WTC11 (cell line): ENCODE results near the gene PHLPP1. TPM values are rescaled to one million over a fixed set of nuclear protein-coding genes. Genes with fewer than 3 reads are reported as not detected.

ENCODE experiments used
- ATAC-seq: fragments of 200-7000 bp; cut with Tn5 transposase; 2 replicates; pipeline ENCODE4 v1.10.0; 2021; ENCODE audit warnings: mild to moderate bottlenecking, moderate library complexity
- CTCF ChIA-PET: fragments of 300-600 bp; sonication (Branson Sonifier 250); formaldehyde crosslinking; loops from one replicate; lab custom pipeline; 2021; ENCODE audit warnings: antibody characterized with exemption; lab: Charles Lee
- POLR2A ChIA-PET: fragments of 350-600 bp; sonication (Branson Sonifier 250); formaldehyde crosslinking; loops from one replicate; lab custom pipeline; 2021; ENCODE audit warnings: antibody characterized with exemption; lab: Charles Lee
- DNase-seq: peaks from one replicate; pipeline ENCODE4 v3.0.0; 2021; ENCODE audit warnings: low spot score
- H3K27ac Mint-ChIP-seq: 2 replicates; pipeline ENCODE4 v1.8.0; 2021; ENCODE audit warnings: mixed read lengths
- H3K27me3 Mint-ChIP-seq: 2 replicates; pipeline ENCODE4 v1.8.0; 2021; ENCODE audit warnings: low read depth, mild to moderate bottlenecking, moderate library complexity, mixed read lengths
- H3K36me3 Mint-ChIP-seq: 2 replicates; pipeline ENCODE4 v1.8.0; 2021; ENCODE audit warnings: mixed read lengths
- H3K4me1 Mint-ChIP-seq: 2 replicates; pipeline ENCODE4 v1.8.0; 2022; ENCODE audit warnings: mixed read lengths
- H3K4me3 Mint-ChIP-seq: 2 replicates; pipeline ENCODE4 v1.8.0; 2021; ENCODE audit warnings: mild to moderate bottlenecking, moderate library complexity, mixed read lengths
- H3K9me3 Mint-ChIP-seq: 2 replicates; pipeline ENCODE4 v1.8.0; 2021; ENCODE audit warnings: mixed read lengths
- AR ChIP-seq: fragments of 250-450 bp; sonication (Bioruptor Pico); IDR thresholded peaks from 2 replicates; pipeline ENCODE4 v1.9.0; 2021; ENCODE audit warnings: mild to moderate bottlenecking
- CBFB ChIP-seq: sonication (generic); formaldehyde crosslinking; IDR thresholded peaks from 2 replicates; pipeline ENCODE4 v1.8.1; 2022; ENCODE audit warnings: mild to moderate bottlenecking, low read depth, missing genetic modification reagents
- CREM ChIP-seq: sonication (generic); formaldehyde crosslinking; IDR thresholded peaks from 2 replicates; pipeline ENCODE4 v1.8.1; 2022; ENCODE audit warnings: mild to moderate bottlenecking, missing genetic modification reagents, moderate library complexity
- ETV6 ChIP-seq: sonication (generic); formaldehyde crosslinking; IDR thresholded peaks from 2 replicates; pipeline ENCODE4 v1.8.1; 2022; ENCODE audit warnings: mild to moderate bottlenecking, missing genetic modification reagents
- FOXP4 ChIP-seq: sonication (generic); formaldehyde crosslinking; IDR thresholded peaks from 2 replicates; pipeline ENCODE4 v1.8.0; 2022; ENCODE audit warnings: mild to moderate bottlenecking, missing genetic modification reagents
- GABPB1 ChIP-seq: sonication (generic); formaldehyde crosslinking; IDR thresholded peaks from 2 replicates; pipeline ENCODE4 v1.8.1; 2023; ENCODE audit warnings: mild to moderate bottlenecking, missing genetic modification reagents
- HMGA2 ChIP-seq: fragments of 250-450 bp; sonication (Bioruptor Pico); IDR thresholded peaks from 2 replicates; pipeline ENCODE4 v1.4.0; 2021; ENCODE audit warnings: mild to moderate bottlenecking, moderate library complexity
- IRF2 ChIP-seq: sonication (generic); formaldehyde crosslinking; IDR thresholded peaks from 2 replicates; pipeline ENCODE4 v1.8.0; 2022; ENCODE audit warnings: low read depth, missing genetic modification reagents, borderline replicate concordance
- JAZF1 ChIP-seq: fragments of 250-450 bp; sonication (Bioruptor Pico); IDR thresholded peaks from 2 replicates; pipeline ENCODE4 v1.9.0; 2021; ENCODE audit warnings: moderate library complexity, mild to moderate bottlenecking, inconsistent platforms
- KAT7 ChIP-seq: sonication (generic); formaldehyde crosslinking; IDR thresholded peaks from 2 replicates; pipeline ENCODE4 v1.8.1; 2023; ENCODE audit warnings: missing genetic modification reagents, mild to moderate bottlenecking, borderline replicate concordance
- MXD4 ChIP-seq: fragments of 250-450 bp; sonication (Bioruptor Pico); IDR thresholded peaks from 2 replicates; pipeline ENCODE4 v1.8.0; 2021; ENCODE audit warnings: mild to moderate bottlenecking, moderate library complexity, borderline replicate concordance
- NFATC4 ChIP-seq: fragments of 250-450 bp; sonication (Bioruptor Pico); IDR thresholded peaks from 2 replicates; pipeline ENCODE4 v1.9.0; 2021; ENCODE audit warnings: mild to moderate bottlenecking
- OVOL2 ChIP-seq: fragments of 250-450 bp; sonication (Bioruptor Pico); IDR thresholded peaks from 2 replicates; pipeline ENCODE4 v1.9.0; 2021; ENCODE audit warnings: mild to moderate bottlenecking, borderline replicate concordance
- PRRX2 ChIP-seq: fragments of 250-450 bp; sonication (Bioruptor Pico); IDR thresholded peaks from 2 replicates; pipeline ENCODE4 v1.8.0; 2021; ENCODE audit warnings: mild to moderate bottlenecking
- SMAD4 ChIP-seq: sonication (generic); formaldehyde crosslinking; IDR thresholded peaks from 2 replicates; pipeline ENCODE4 v1.8.0; 2022; ENCODE audit warnings: mild to moderate bottlenecking, missing genetic modification reagents
- SOX15 ChIP-seq: fragments of 250-450 bp; sonication (Bioruptor Pico); IDR thresholded peaks from 2 replicates; pipeline ENCODE4 v1.9.0; 2021; ENCODE audit warnings: mild to moderate bottlenecking
- TCF7 ChIP-seq: sonication (generic); formaldehyde crosslinking; IDR thresholded peaks from 2 replicates; pipeline ENCODE4 v1.8.0; 2022; ENCODE audit warnings: mild to moderate bottlenecking, low read depth, missing genetic modification reagents, moderate library complexity
- ZNF121 ChIP-seq: sonication (generic); formaldehyde crosslinking; IDR thresholded peaks from 2 replicates; pipeline ENCODE4 v1.8.0; 2023; ENCODE audit warnings: missing genetic modification reagents
- ZNF317 ChIP-seq: sonication (generic); formaldehyde crosslinking; IDR thresholded peaks from 2 replicates; pipeline ENCODE4 v1.8.1; 2023; ENCODE audit warnings: low read depth, mild to moderate bottlenecking, moderate library complexity, missing genetic modification reagents, borderline replicate concordance
- ZNF423 ChIP-seq: fragments of 250-450 bp; sonication (Bioruptor Pico); IDR thresholded peaks from 2 replicates; pipeline ENCODE4 v2.1.2; 2022; ENCODE audit warnings: mild to moderate bottlenecking, moderate library complexity
- total RNA-seq: library from RNA; stranded (reverse); gene quantifications from 3 replicates; pipeline ENCODE4 v1.2.3, GENCODE V29; 2021

The PHLPP1 gene
- total RNA-seq, 1 experiment from 2014 or later, result 52.0 TPM

GRCh38 chr18:62978251-62979049 lies 263.1 kb downstream of the PHLPP1 start:
- TF ChIP-seq TCF7 (CRISPR knock-in tag) (no peak), KAT7 (CRISPR knock-in tag) (no peak), SOX15 (no peak), ZNF121 (CRISPR knock-in tag) (no peak), FOXP4 (CRISPR knock-in tag) (no peak), PRRX2 (CRISPR knock-in tag) (no peak), ZNF317 (CRISPR knock-in tag) (no peak)
- no peaks in the 10 kb centered on the region for H3K9me3 Mint-ChIP-seq
- H3K27me3 Mint-ChIP-seq, result no peaks in the 10 kb centered on the region
- ChIA-PET POLR2A (no interaction called here), CTCF (no interaction called here)
- ATAC-seq (no peak), DNase-seq (no peak)
- peaks cover 12% of the 10 kb centered on the region for H3K4me1 Mint-ChIP-seq
- no peak overlapping the region for H3K27ac Mint-ChIP-seq
- no peak overlapping the region for H3K4me3 Mint-ChIP-seq
- peaks cover 51% of the 10 kb centered on the region for H3K36me3 Mint-ChIP-seq

- POLR2A ChIA-PET, result no interaction called here
- no peak for ATAC-seq
- no peak for TF ChIP-seq SMAD4 (CRISPR knock-in tag)
- no peak for TF ChIP-seq CREM (CRISPR knock-in tag)
- no peak for TF ChIP-seq MXD4 (CRISPR knock-in tag)
- no peak for TF ChIP-seq ZNF423 (CRISPR knock-in tag)
- no peak for TF ChIP-seq NFATC4 (CRISPR knock-in tag)
- no peak for TF ChIP-seq AR
- no peak for TF ChIP-seq ETV6 (CRISPR knock-in tag)
- TF ChIP-seq IRF2 (CRISPR knock-in tag), result no peak
- TF ChIP-seq GABPB1 (CRISPR knock-in tag), result no peak
- TF ChIP-seq JAZF1 (CRISPR knock-in tag), result no peak
- no peak for TF ChIP-seq SOX15
- TF ChIP-seq, all 79 proteins: peak for 0
- peaks cover 12% of the 10 kb centered on the region for H3K4me1 Mint-ChIP-seq
- DNase-seq, result no peak
- no peak overlapping the region for H3K4me3 Mint-ChIP-seq
- no peak overlapping the region for H3K27ac Mint-ChIP-seq
- no peaks in the 10 kb centered on the region for H3K27me3 Mint-ChIP-seq
- CTCF ChIA-PET, result interaction anchor here (1.4 kb wide), 1 partner anchor 393 kb away, joined by 5 read pairs; no protein-coding TSS in a partner anchor
- peaks cover 50% of the 10 kb centered on the region for H3K36me3 Mint-ChIP-seq
- no peaks in the 10 kb centered on the region for H3K9me3 Mint-ChIP-seq
Measured at GRCh38 chr18:62979176-62979575, 263.8 kb downstream of the PHLPP1 start.

- Mint-ChIP-seq H3K4me1 (peaks cover 12% of the 10 kb centered on the region), H3K27ac (no peak overlapping the region), H3K4me3 (no peak overlapping the region), H3K27me3 (no peaks in the 10 kb centered on the region), H3K36me3 (peaks cover 44% of the 10 kb centered on the region), H3K9me3 (no peaks in the 10 kb centered on the region)
- no peak for ATAC-seq
- CTCF ChIA-PET, result interaction anchor here (1.4 to 1.5 kb wide), 2 partner anchors 196 to 393 kb away, joined by 3 to 5 read pairs; no protein-coding TSS in a partner anchor
- POLR2A ChIA-PET, result no interaction called here
- no peak for DNase-seq
- TF ChIP-seq HMGA2 (CRISPR knock-in tag) (no peak), OVOL2 (CRISPR knock-in tag) (no peak), ZNF423 (CRISPR knock-in tag) (no peak), SMAD4 (CRISPR knock-in tag) (no peak), CREM (CRISPR knock-in tag) (no peak), CBFB (CRISPR knock-in tag) (no peak)
Measured at GRCh38 chr18:62979900-62980299, 264.6 kb downstream of the PHLPP1 start.
